ENCODE results near the gene AIFM1. TPM values are rescaled to one million over a fixed set of nuclear protein-coding genes. Genes with fewer than 3 reads are reported as not detected.

Gene AIFM1
- polyA plus RNA-seq (2011; rRNA removed) (76.9 and 103 TPM in 2 replicates), polyA plus RNA-seq (2017; fragmentation: RNase III; extraction: RNeasy Plus Mini Kit Qiagen cat#74134 plus additional on column Dnase treatment) (84.3 to 90.2 TPM (median 86.8 TPM) in 3 replicates), polyA minus RNA-seq (2011; rRNA and poly(A)+ RNA removed) (38.4 and 42.2 TPM in 2 replicates)
- 63.7 and 67.6 TPM in 2 replicates for polyA plus RNA-seq (2012; cell fraction: cytosol; rRNA removed)
- 31.7 and 57.8 TPM in 2 replicates for polyA plus RNA-seq (2012; cell fraction: nucleus; rRNA removed)

DNA sequence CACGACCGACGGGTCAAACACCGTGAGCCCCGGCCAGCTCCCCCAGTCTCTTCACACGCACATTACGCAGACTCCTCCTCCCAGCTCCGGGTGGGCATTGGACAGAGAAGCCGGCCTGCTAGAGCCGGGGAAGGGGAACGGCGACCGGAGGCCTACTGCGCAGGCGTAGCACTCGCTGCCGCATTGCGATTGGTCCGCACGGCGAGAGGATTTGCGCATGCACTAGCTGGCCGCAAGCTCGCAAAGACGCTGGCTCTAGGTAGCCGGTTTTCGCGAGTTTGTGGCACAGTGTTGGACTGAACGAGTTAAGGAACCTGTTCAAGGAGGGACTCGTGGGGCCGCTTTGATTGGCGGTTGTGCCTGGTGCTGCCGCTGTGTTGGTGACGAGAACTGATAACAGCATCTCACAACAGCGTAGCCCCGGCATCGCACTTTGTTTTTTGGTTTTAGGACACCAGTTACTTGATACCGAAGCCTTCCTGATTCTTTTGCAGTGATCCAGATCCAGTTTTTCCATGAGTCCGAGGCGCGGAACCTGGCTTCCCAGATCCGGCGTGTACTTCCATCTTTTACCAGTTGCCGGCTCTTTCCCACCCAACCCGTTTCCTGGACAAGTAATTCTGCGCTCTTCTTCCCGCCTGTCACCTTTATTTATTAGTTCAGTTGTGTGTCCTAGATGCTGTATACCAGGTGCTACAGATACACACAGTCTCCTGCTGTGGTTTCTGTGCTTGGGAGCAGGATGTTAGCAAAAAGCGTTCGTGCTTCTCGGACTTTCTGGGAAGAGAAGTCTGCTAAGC, at the start of gene AIFM1:
AIFM1 (minus strand) TSS at position 139 of the 800 bp plus-strand sequence. CDS start 185 bp downstream, outside the sequence.
- FAIRE-seq (no peak), ATAC-seq (peak; percentile 96 to 97), DNase-seq (ENCODE audit: low read depth in 1 of 2, low spot score in 1 of 2) (peak; percentile 83 to 98)
- CTCF ChIA-PET, result interaction anchor here (0.6 to 1.0 kb wide), 2 partner anchors 47 to 86 kb away, joined by 3 read pairs; no protein-coding TSS in a partner anchor
- peak within 1 kb of the TSS; percentile 73 for H3K4me3 ChIP-seq
- peak within 1 kb of the TSS; percentile 90 to 96 for H3K27ac ChIP-seq
- H3K4me2 ChIP-seq, result peak within 1 kb of the TSS; percentile 92
- POLR2A ChIA-PET, result interaction anchor here (0.7 to 1.4 kb wide), 8 partner anchors 8 to 234 kb away, joined by 3 to 9 read pairs (median 3); no protein-coding TSS in a partner anchor
- 2% methylated on average over 20 of the region's 50 CpGs for WGBS (ENCODE audit: missing lambda C conversion rate)
- H3K4me1 ChIP-seq, result peaks cover 27% of the 10 kb centered on the region
- TF ChIP-seq FOXS1 (CRISPR knock-in tag; IDR thresholded peaks at IDR 0.05), result no peak
- TF ChIP-seq MAZ (IDR thresholded peaks at IDR 0.05; ENCODE audit: borderline replicate concordance, low read depth, low read length), result 0 out of 2 replicates have a peak, but pooled peaks have one; percentile 37
- peak; percentile 51 for TF ChIP-seq PHF8 (IDR thresholded peaks at IDR 0.05; ENCODE audit: borderline replicate concordance, low read depth)
- TF ChIP-seq, protein P1, sequence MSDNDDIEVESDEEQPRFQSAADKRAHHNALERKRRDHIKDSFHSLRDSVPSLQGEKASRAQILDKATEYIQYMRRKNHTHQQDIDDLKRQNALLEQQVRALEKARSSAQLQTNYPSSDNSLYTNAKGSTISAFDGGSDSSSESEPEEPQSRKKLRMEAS (IDR thresholded peaks at IDR 0.05), result peak; percentile 80
- peak in 1 of 2 experiments; percentile 65; a peak in 3 of 5 replicates for TF ChIP-seq JUN (IDR thresholded peaks at IDR 0.05)
- TF ChIP-seq POLR2A (IDR thresholded peaks at IDR 0.05; ENCODE audit: low read length), result peak; percentile 89
- TF ChIP-seq, protein P2, sequence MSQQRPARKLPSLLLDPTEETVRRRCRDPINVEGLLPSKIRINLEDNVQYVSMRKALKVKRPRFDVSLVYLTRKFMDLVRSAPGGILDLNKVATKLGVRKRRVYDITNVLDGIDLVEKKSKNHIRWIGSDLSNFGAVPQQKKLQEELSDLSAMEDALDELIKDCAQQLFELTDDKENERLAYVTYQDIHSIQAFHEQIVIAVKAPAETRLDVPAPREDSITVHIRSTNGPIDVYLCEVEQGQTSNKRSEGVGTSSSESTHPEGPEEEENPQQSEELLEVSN (IDR thresholded peaks at IDR 0.05; ENCODE audit: borderline replicate concordance, low read depth), result peak; percentile 81
- no peak for TF ChIP-seq EHMT2 (IDR thresholded peaks at IDR 0.05; ENCODE audit: low read depth)
- TF ChIP-seq, protein P3, sequence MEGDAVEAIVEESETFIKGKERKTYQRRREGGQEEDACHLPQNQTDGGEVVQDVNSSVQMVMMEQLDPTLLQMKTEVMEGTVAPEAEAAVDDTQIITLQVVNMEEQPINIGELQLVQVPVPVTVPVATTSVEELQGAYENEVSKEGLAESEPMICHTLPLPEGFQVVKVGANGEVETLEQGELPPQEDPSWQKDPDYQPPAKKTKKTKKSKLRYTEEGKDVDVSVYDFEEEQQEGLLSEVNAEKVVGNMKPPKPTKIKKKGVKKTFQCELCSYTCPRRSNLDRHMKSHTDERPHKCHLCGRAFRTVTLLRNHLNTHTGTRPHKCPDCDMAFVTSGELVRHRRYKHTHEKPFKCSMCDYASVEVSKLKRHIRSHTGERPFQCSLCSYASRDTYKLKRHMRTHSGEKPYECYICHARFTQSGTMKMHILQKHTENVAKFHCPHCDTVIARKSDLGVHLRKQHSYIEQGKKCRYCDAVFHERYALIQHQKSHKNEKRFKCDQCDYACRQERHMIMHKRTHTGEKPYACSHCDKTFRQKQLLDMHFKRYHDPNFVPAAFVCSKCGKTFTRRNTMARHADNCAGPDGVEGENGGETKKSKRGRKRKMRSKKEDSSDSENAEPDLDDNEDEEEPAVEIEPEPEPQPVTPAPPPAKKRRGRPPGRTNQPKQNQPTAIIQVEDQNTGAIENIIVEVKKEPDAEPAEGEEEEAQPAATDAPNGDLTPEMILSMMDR (IDR thresholded peaks at IDR 0.05), result no peak
- TF ChIP-seq, protein P4, sequence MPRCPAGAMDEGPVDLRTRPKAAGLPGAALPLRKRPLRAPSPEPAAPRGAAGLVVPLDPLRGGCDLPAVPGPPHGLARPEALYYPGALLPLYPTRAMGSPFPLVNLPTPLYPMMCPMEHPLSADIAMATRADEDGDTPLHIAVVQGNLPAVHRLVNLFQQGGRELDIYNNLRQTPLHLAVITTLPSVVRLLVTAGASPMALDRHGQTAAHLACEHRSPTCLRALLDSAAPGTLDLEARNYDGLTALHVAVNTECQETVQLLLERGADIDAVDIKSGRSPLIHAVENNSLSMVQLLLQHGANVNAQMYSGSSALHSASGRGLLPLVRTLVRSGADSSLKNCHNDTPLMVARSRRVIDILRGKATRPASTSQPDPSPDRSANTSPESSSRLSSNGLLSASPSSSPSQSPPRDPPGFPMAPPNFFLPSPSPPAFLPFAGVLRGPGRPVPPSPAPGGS (IDR thresholded peaks at IDR 0.05), result peak; percentile 73; the same call in 1 of the 3 replicates
- peak; percentile 31 for TF ChIP-seq CHD2 (IDR thresholded peaks at IDR 0.05; ENCODE audit: low read length, partially characterized antibody)
- TF ChIP-seq, protein P5, sequence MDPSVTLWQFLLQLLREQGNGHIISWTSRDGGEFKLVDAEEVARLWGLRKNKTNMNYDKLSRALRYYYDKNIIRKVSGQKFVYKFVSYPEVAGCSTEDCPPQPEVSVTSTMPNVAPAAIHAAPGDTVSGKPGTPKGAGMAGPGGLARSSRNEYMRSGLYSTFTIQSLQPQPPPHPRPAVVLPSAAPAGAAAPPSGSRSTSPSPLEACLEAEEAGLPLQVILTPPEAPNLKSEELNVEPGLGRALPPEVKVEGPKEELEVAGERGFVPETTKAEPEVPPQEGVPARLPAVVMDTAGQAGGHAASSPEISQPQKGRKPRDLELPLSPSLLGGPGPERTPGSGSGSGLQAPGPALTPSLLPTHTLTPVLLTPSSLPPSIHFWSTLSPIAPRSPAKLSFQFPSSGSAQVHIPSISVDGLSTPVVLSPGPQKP (IDR thresholded peaks at IDR 0.05; ENCODE audit: low read depth, low read length), result no peak
- no peak for TF ChIP-seq ZNF302 (CRISPR knock-in tag; IDR thresholded peaks at IDR 0.05)
- TF ChIP-seq ZC3H11A (IDR thresholded peaks at IDR 0.05), result no peak
- no peak for TF ChIP-seq ZSCAN20 (CRISPR knock-in tag; IDR thresholded peaks at IDR 0.05)
- TF ChIP-seq SMC3 (IDR thresholded peaks at IDR 0.05), result no peak
- TF ChIP-seq RFX5 (IDR thresholded peaks at IDR 0.05), result peak; percentile 80; the same call in 1 of the 2 replicates
- TF ChIP-seq NFE2L2 (conservative IDR thresholded peaks at IDR 0.05; ENCODE audit: low read length), result no peak
- TF ChIP-seq KDM5A (IDR thresholded peaks at IDR 0.05), result no peak
- H3K9me3 ChIP-seq, result no peaks in the 10 kb centered on the region

DNA sequence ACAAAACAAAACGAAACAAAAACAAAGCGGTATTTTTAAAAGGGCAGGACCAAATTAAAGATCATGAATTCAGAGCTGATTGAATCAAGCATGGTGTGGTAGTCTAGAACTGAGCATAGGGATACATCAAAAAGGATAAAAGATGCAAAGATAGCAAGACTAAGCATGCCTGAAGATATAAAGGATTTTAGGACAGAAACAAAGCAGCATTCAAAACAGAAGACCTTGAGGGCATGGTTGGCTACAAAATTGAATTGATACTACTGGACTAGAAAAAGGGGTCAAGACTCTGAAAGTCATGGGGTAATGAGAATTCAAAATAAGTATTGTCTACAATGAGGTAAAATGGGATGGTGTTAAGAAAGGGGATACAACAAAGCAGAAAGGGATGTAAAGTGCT, 47.7 kb upstream of the AIFM1 start:
- ATAC-seq, result no peak
- TF ChIP-seq FOSB (CRISPR knock-in tag; IDR thresholded peaks at IDR 0.05) (no peak), NR3C1 (IDR thresholded peaks at IDR 0.05) (no peak)
- ChIA-PET CTCF (interaction anchor here (0.7 kb wide), 1 partner anchor 469 kb away, joined by 3 read pairs; no protein-coding TSS in a partner anchor), POLR2A (no interaction called here)
- WGBS (ENCODE audit: missing lambda C conversion rate), result 88% methylated on average over 2 of the region's 2 CpGs
- Histone ChIP-seq H3K4me1 (no peaks in the 10 kb centered on the region), H3K9me3 (no peaks in the 10 kb centered on the region), H3K4me2 (no peak overlapping the region), H3K4me3 (no peak overlapping the region), H3K27ac (no peak overlapping the region)
- no peak for DNase-seq (ENCODE audit: low read depth in 1 of 2, low spot score in 1 of 2)
- FAIRE-seq, result no peak

Data from A549 (cell line).